HepG2 (cell line): ENCODE measurements around the gene ETV3L. TPM values are rescaled to one million over a fixed set of nuclear protein-coding genes. Genes with fewer than 3 reads are reported as not detected.

ENCODE experiments used
- ATAC-seq: fragments of 200-7000 bp; cut with Tn5 transposase; 3 replicates; pipeline ENCODE4 v1.9.1; 2020; ENCODE audit warnings: mild to moderate bottlenecking, moderate library complexity
- BruUV-seq: library from RNA; stranded (reverse); fragments of 400-500 nt; replicated peaks from 2 replicates; lab custom pipeline; 2021; lab: Mats Ljungman, UMichigan
- CTCF ChIA-PET: fragments of 300-600 bp; formaldehyde crosslinking; extraction: SDS; loops from one replicate; lab custom pipeline; 2021; ENCODE audit warnings: low total read pairs, inconsistent platforms, low intra/inter-chr PET ratio; lab: Yijun Ruan, JAX
- POLR2A ChIA-PET: fragments of 350-600 bp; sonication (Branson Sonifier 250); formaldehyde crosslinking; loops from one replicate; lab custom pipeline; 2020; ENCODE audit warnings: antibody characterized with exemption, inconsistent platforms; lab: Yijun Ruan, JAX
- DNase-seq: peaks from one replicate; pipeline ENCODE4 v3.0.0-alpha.2; 2015; ENCODE audit warnings: low spot score
- FAIRE-seq: peaks from 3 replicates; lab custom pipeline; 2011; peaks lifted over from hg19 to GRCh38; lab: Jason Lieb, UNC
- H2AFZ ChIP-seq: one replicate; pipeline ENCODE4 v1.6.1; 2011; ENCODE audit warnings: low read length, inconsistent platforms
- H3K27ac ChIP-seq: fragments of 300-600 bp; 3 replicates; pipeline ENCODE4 v1.8.0; 2011; ENCODE audit warnings: mixed run types, mild to moderate bottlenecking, mixed read lengths, low read length, inconsistent platforms; ENCODE audit not compliant: insufficient read depth; ENCODE audit errors: extremely low read length
- H3K27me3 ChIP-seq, 2 experiments: fragments of 200-600 bp in 1 of 2; 2 replicates in 1 of 2; 3 replicates in 1 of 2; pipeline versions ENCODE4 v1.6.0 to v1.8.0; 2011; ENCODE audit warnings: low read length in 2 of 2, mild to moderate bottlenecking in 2 of 2, moderate library complexity in 2 of 2, inconsistent platforms in 1 of 2; ENCODE audit not compliant: insufficient read depth in 2 of 2, control insufficient read depth in 1 of 2
- H3K36me3 ChIP-seq, 2 experiments: fragments of 200-600 bp in 1 of 2; replicated peaks in 1 of 2; 2 replicates in 1 of 2; 3 replicates in 1 of 2; pipeline versions ENCODE4 v1.5.1 to v1.8.0; 2011; ENCODE audit warnings: low read length in 2 of 2, inconsistent platforms in 1 of 2; ENCODE audit not compliant: insufficient read depth in 2 of 2, control insufficient read depth in 1 of 2
- H3K4me1 ChIP-seq: 2 replicates; pipeline ENCODE4 v1.5.1; 2012; ENCODE audit warnings: low read length, inconsistent platforms; ENCODE audit not compliant: insufficient read depth
- H3K4me2 ChIP-seq: 2 replicates; pipeline ENCODE4 v1.6.0; 2011; ENCODE audit warnings: low read depth, low read length, inconsistent platforms
- H3K4me3 ChIP-seq, 3 experiments: fragments of 200-600 bp in 1 of 3; sonication (generic), shearing (Covaris generic) in 1 of 3; replicated peaks in 1 of 3; 2 replicates each; pipeline ENCODE4 v1.5.1; 2011 to 2016; ENCODE audit warnings: low read length in 3 of 3, inconsistent platforms in 2 of 3, low read depth in 2 of 3, mild to moderate bottlenecking in 2 of 3, control low read depth in 1 of 3, mixed read lengths in 1 of 3; ENCODE audit not compliant: insufficient read depth in 1 of 3
- H3K79me2 ChIP-seq: one replicate; pipeline ENCODE4 v1.6.1; 2011; ENCODE audit warnings: low read length, inconsistent platforms; ENCODE audit not compliant: insufficient read depth
- H3K9ac ChIP-seq: 2 replicates; pipeline ENCODE4 v1.6.0; 2011; ENCODE audit warnings: mild to moderate bottlenecking, low read depth, low read length, inconsistent platforms; ENCODE audit not compliant: insufficient read depth
- H3K9me3 ChIP-seq: 2 replicates; pipeline ENCODE4 v1.5.1; 2012; ENCODE audit warnings: mild to moderate bottlenecking, low read length
- H4K20me1 ChIP-seq: 2 replicates; pipeline ENCODE4 v1.6.0; 2011; ENCODE audit warnings: inconsistent platforms, mild to moderate bottlenecking, low read length, moderate library complexity; ENCODE audit not compliant: insufficient read depth
- CHD4 ChIP-seq: fragments of 200-600 bp; sonication (generic); IDR thresholded peaks from 2 replicates; pipeline ENCODE4 v1.7.0; 2017; ENCODE audit warnings: mild to moderate bottlenecking, low read length, borderline replicate concordance
- KDM1A ChIP-seq: IDR thresholded peaks from 2 replicates; pipeline ENCODE4 v1.6.1; 2016; ENCODE audit warnings: missing compliant biosample characterization
- THYN1 ChIP-seq: sonication (generic); formaldehyde crosslinking; IDR thresholded peaks from 2 replicates; pipeline ENCODE4 v1.8.1; 2023; ENCODE audit warnings: low read depth, mild to moderate bottlenecking, moderate library complexity, missing genetic modification reagents, borderline replicate concordance
- ZMYM3 ChIP-seq: sonication (generic); formaldehyde crosslinking; IDR thresholded peaks from 2 replicates; pipeline ENCODE4 v1.5.1; 2020; ENCODE audit warnings: mild to moderate bottlenecking, missing genetic modification reagents
- ZNF17 ChIP-seq: sonication (generic); formaldehyde crosslinking; IDR thresholded peaks from 2 replicates; pipeline ENCODE4 v1.5.0; 2020; ENCODE audit warnings: mild to moderate bottlenecking, missing genetic modification reagents
- ZNF629 ChIP-seq: sonication (generic); formaldehyde crosslinking; conservative IDR thresholded peaks from 2 replicates; pipeline ENCODE4 v1.5.0; 2020; ENCODE audit warnings: missing genetic modification reagents
- in situ Hi-C: cut with HindIII; loops from 2 replicates; pipeline ENCODE4 v1.10.0; 2017; ENCODE audit warnings: low pct_unique_long_range_greater_than_20kb; ENCODE audit not compliant: extremely low pct_ligation_motif_present
- intact Hi-C: fragments of 100-400 bp; cut with micrococcal nuclease; formaldehyde crosslinking; loops from one replicate; pipeline ENCODE4 v1.10.0; 2022; ENCODE audit not compliant: unreplicated experiment
- polyA plus RNA-seq, 8 experiments: library from polyadenylated mRNA; depleted of rRNA in 3 of 8; stranded (reverse) in 7 of 8; unstranded in 1 of 8; fragments of >200 nt; fragmentation: Illumina TruSeq in 4 of 8; extraction: Trizol in 4 of 8; gene quantifications; 2 replicates each; pipeline versions ENCODE4 v1.2.1 to v1.2.3, GENCODE V29; 2011 to 2016; ENCODE audit warnings: low read depth in 4 of 8, missing spikeins in 1 of 8, mixed read lengths in 1 of 8; ENCODE audit not compliant: insufficient read depth in 1 of 8
- total RNA-seq, 5 experiments: library from RNA; depleted of rRNA; stranded (reverse); fragments of >200 nt; fragmentation: Illumina TruSeq; extraction: Trizol; gene quantifications; 2 replicates each; pipeline ENCODE4 v1.2.3, GENCODE V29; 2016; ENCODE audit warnings: low read depth in 1 of 5
- TF ChIP-seq, protein P1 (sequence below): IDR thresholded peaks from 2 replicates; pipeline ENCODE4 v1.4.0; 2020; ENCODE audit warnings: mild to moderate bottlenecking, missing genetic modification reagents

The ETV3L gene
- total and polyA plus RNA-seq, 2 of the 13 experiments (the other 11 are each of a cell fraction or from before 2014, with no cell fraction given) = not detected

DNA sequence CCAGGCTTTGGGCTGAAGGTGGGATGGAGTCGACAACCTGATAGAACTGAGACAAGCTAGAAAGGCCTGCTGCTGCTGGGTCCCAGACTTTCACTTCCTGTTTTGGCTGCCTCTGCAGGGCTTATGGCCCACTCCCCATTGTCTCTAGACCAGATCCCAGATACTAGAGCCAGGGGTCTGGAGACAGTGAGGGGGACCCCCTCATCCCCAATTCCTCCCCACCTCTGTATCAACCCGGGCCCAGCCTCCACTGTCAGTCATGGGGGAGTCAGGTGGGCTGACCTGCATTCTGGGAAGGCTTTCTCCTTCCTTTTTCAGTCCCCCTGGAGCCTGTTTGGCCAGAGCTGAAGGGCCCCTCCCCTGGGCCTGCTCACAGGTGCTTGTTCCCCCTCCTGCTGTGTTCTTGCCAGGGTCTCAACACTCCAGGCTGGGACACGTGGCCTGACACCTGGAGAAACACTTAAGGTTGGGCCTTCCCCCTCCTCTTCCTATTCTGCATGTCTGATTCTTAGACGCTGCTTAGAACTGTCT, 18.0 kb upstream of the ETV3L start (continued):
- no peak for TF ChIP-seq ZNF17 (CRISPR knock-in tag)
- TF ChIP-seq, all 625 proteins: peak for 0

DNA sequence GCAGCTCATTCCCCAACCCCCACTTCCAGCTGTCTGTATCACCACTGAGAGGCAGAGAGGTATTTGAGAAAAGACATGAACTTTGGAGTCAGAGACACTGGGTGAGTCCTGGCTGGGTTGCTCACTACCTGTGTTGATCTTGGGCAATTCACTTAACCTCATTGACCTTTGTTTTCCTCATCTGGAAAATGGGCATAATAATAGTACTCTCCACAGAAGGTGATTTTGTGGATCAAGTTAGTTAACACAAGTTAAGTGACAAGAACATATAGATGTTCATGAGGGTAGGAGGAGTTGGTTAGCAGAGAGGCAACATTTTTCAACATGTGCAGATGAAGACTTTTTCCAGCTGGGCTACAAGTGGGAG, 17.1 kb upstream of the ETV3L start:
- TF ChIP-seq CHD4 (peak; percentile 41; the same call in 1 of the 2 replicates), THYN1 (CRISPR knock-in tag) (no peak), ZMYM3 (CRISPR knock-in tag) (peak; percentile 70), ZNF629 (CRISPR knock-in tag) (peak; percentile 96), KDM1A (0 out of 2 replicates have a peak, but pooled peaks have one; percentile 37)
- TF ChIP-seq, protein P1, sequence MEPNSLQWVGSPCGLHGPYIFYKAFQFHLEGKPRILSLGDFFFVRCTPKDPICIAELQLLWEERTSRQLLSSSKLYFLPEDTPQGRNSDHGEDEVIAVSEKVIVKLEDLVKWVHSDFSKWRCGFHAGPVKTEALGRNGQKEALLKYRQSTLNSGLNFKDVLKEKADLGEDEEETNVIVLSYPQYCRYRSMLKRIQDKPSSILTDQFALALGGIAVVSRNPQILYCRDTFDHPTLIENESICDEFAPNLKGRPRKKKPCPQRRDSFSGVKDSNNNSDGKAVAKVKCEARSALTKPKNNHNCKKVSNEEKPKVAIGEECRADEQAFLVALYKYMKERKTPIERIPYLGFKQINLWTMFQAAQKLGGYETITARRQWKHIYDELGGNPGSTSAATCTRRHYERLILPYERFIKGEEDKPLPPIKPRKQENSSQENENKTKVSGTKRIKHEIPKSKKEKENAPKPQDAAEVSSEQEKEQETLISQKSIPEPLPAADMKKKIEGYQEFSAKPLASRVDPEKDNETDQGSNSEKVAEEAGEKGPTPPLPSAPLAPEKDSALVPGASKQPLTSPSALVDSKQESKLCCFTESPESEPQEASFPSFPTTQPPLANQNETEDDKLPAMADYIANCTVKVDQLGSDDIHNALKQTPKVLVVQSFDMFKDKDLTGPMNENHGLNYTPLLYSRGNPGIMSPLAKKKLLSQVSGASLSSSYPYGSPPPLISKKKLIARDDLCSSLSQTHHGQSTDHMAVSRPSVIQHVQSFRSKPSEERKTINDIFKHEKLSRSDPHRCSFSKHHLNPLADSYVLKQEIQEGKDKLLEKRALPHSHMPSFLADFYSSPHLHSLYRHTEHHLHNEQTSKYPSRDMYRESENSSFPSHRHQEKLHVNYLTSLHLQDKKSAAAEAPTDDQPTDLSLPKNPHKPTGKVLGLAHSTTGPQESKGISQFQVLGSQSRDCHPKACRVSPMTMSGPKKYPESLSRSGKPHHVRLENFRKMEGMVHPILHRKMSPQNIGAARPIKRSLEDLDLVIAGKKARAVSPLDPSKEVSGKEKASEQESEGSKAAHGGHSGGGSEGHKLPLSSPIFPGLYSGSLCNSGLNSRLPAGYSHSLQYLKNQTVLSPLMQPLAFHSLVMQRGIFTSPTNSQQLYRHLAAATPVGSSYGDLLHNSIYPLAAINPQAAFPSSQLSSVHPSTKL (CRISPR knock-in tag) = no peak
- TF ChIP-seq, all 625 proteins: peak for 4
- Histone ChIP-seq H4K20me1 (no peaks in the 10 kb centered on the region), H3K36me3 (no peaks in the 10 kb centered on the region), H3K4me1 (peaks cover 5% of the 10 kb centered on the region; the same call in 1 of the 2 replicates), H2AFZ (no peak overlapping the region), H3K4me3 (no peak overlapping the region), H3K9me3 (no peaks in the 10 kb centered on the region), H3K27me3 (peaks cover 8 to 28% of the 10 kb centered on the region in 2 experiments; a peak in 4 of 5 replicates), H3K79me2 (no peaks in the 10 kb centered on the region), H3K27ac (no peak overlapping the region), H3K4me2 (no peak overlapping the region), H3K9ac (no peak overlapping the region)
- no TSS peak for BruUV-seq
- intact Hi-C loops = no loop called here
- in situ Hi-C loops = no loop called here
- FAIRE-seq (no peak), ATAC-seq (no peak), DNase-seq (no peak)
- CTCF ChIA-PET = no interaction called here
- POLR2A ChIA-PET = no interaction called here
